Loucy (cell line): ENCODE data around the gene AFG3L2.

Experiments
- EZH2phosphoT487 ChIP-seq: fragments of 200-600 bp; IDR thresholded peaks from 2 replicates; pipeline ENCODE4 v1.6.1; 2018; ENCODE audit warnings: antibody characterized with exemption, mild to moderate bottlenecking, moderate library complexity, borderline replicate concordance
- TF ChIP-seq, protein P1 (sequence below): fragments of 200-600 bp; sonication (generic); conservative IDR thresholded peaks from 2 replicates; pipeline ENCODE4 v1.5.1; 2014; ENCODE audit warnings: mild to moderate bottlenecking, antibody characterized with exemption, low read length

DNA sequence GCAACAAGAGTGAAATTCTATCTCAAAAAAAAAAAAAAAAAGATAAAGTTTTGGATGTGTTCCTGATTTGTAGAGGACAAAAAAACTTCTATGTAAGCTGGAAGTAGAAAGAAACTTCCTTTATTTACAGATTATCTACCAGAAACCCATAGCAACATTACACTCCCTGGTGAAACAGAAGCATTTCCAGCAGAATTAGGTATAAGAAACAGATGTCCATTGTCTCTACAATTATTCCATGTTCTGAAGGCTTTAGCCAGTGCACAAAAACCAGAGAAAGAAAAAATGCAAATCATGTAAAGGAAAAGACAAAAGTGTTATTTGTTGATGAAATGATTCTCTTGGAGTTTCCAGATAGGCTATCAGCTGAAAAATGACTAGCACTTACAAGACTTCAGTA lies 64.1 kb downstream of the AFG3L2 start:
- TF ChIP-seq, protein P1, sequence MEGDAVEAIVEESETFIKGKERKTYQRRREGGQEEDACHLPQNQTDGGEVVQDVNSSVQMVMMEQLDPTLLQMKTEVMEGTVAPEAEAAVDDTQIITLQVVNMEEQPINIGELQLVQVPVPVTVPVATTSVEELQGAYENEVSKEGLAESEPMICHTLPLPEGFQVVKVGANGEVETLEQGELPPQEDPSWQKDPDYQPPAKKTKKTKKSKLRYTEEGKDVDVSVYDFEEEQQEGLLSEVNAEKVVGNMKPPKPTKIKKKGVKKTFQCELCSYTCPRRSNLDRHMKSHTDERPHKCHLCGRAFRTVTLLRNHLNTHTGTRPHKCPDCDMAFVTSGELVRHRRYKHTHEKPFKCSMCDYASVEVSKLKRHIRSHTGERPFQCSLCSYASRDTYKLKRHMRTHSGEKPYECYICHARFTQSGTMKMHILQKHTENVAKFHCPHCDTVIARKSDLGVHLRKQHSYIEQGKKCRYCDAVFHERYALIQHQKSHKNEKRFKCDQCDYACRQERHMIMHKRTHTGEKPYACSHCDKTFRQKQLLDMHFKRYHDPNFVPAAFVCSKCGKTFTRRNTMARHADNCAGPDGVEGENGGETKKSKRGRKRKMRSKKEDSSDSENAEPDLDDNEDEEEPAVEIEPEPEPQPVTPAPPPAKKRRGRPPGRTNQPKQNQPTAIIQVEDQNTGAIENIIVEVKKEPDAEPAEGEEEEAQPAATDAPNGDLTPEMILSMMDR, result no peak
- no peak for TF ChIP-seq EZH2phosphoT487
